Peyer's patch (tissue), 4 donors: ENCODE results near the gene YARS1. TPM values are rescaled to one million over a fixed set of nuclear protein-coding genes. Genes with fewer than 3 reads are reported as not detected.
A peak's percentile ranks its signal among the peaks of the same experiment; 100 is the strongest.

ENCODE experiments used
- DNase-seq, 3 donors: peaks; one replicate each; pipeline ENCODE4 v3.0.0-alpha.2; 2017 to 2019
- H3K27ac ChIP-seq, 4 donors: fragments of 200-600 bp; sonication (generic); one replicate each; pipeline ENCODE4 v1.5.1; 2016 to 2019
- H3K27me3 ChIP-seq, 2 donors: fragments of 200-600 bp; sonication (generic); one replicate each; pipeline ENCODE4 v1.5.1; 2019
- H3K36me3 ChIP-seq, 3 donors: fragments of 200-600 bp; sonication (generic); one replicate each; pipeline ENCODE4 v1.5.1; 2016 to 2019
- H3K4me1 ChIP-seq, 4 donors: fragments of 200-600 bp; sonication (generic); one replicate each; pipeline ENCODE4 v1.5.1; 2016 to 2019
- H3K4me3 ChIP-seq, 4 donors: fragments of 200-600 bp; sonication (generic); 1 replicate in 3 of 4; 2 replicates in 1 of 4; pipeline ENCODE4 v1.5.1; 2016 to 2019; ENCODE audit warnings: mild to moderate bottlenecking in 1 of 4
- H3K9me3 ChIP-seq, 4 donors: fragments of 200-600 bp; sonication (generic); one replicate each; pipeline ENCODE4 v1.5.1; 2016 to 2019; ENCODE audit warnings: mild to moderate bottlenecking in 1 of 4
- CTCF ChIP-seq, 6 experiments: fragments of 450-650 bp in 4 of 6; fragments of 200-600 bp in 2 of 6; sonication (generic) in 1 of 6; IDR thresholded peaks; one replicate each; pipeline ENCODE4 v1.5.1; 2017 to 2019; ENCODE audit warnings: antibody characterized with exemption in 6 of 6, mild to moderate bottlenecking in 3 of 6, moderate library complexity in 1 of 6
- POLR2A ChIP-seq, 2 donors: fragments of 450-650 bp; IDR thresholded peaks; one replicate each; pipeline ENCODE4 v1.5.1; 2017; ENCODE audit warnings: antibody characterized with exemption in 2 of 2, mild to moderate bottlenecking in 2 of 2, moderate library complexity in 2 of 2
- total RNA-seq, 4 donors: library from RNA; depleted of rRNA; stranded (reverse); fragments of >200 nt; gene quantifications; one replicate each; pipeline ENCODE4 v1.1.0, GENCODE V29; 2016

The YARS1 gene
- total RNA-seq, 4 donors from 2014 or later: 29.6 to 93.3 (median 50.4) TPM

GRCh38 chr1:32753532-32754316 lies 63.4 kb downstream of the YARS1 start:
- peaks cover 0 to 48% (median 13%) of the 10 kb centered on the region in 4 donors for H3K4me1 ChIP-seq
- H3K27ac ChIP-seq: peak overlapping the region; percentile 35 to 82 (median 45)

GRCh38 chr1:32749771-32750170 lies 67.4 kb downstream of the YARS1 start:
- Histone ChIP-seq H3K36me3 (peaks cover 0 to 7% (median 0%) of the 10 kb centered on the region in 3 donors), H3K9me3 (no peaks in the 10 kb centered on the region), H3K27me3 (no peaks in the 10 kb centered on the region), H3K27ac (no peak overlapping the region), H3K4me3 (no peak overlapping the region), H3K4me1 (peaks cover 0 to 36% (median 13%) of the 10 kb centered on the region in 4 donors)
- TF ChIP-seq CTCF (IDR thresholded peaks at IDR 0.05) (no peak), POLR2A (IDR thresholded peaks at IDR 0.05) (no peak)
- DNase-seq: no peak

More at GRCh38 chr1:32753532-32754316, 63.4 kb downstream of the YARS1 start:
- TF ChIP-seq POLR2A (IDR thresholded peaks at IDR 0.05) (no peak), CTCF (IDR thresholded peaks at IDR 0.05) (peak in 1 of 6 experiments; percentile 6)
- Histone ChIP-seq H3K4me3 (peak overlapping the region; percentile 46 to 82 (median 68)), H3K9me3 (no peaks in the 10 kb centered on the region), H3K27me3 (no peaks in the 10 kb centered on the region), H3K36me3 (no peaks in the 10 kb centered on the region)
- peak; percentile 72 to 84 (median 83) for DNase-seq

GRCh38 chr1:32749332-32749731 lies 67.8 kb downstream of the YARS1 start:
- Histone ChIP-seq H3K4me1 (peaks cover 0 to 36% (median 10%) of the 10 kb centered on the region in 4 donors), H3K36me3 (peaks cover 0 to 7% (median 0%) of the 10 kb centered on the region in 3 donors)

GRCh38 chr1:32748926-32749325 lies 68.2 kb downstream of the YARS1 start:
- Histone ChIP-seq H3K27ac (no peak overlapping the region), H3K36me3 (peaks cover 0 to 7% (median 0%) of the 10 kb centered on the region in 3 donors), H3K4me1 (peaks cover 0 to 32% (median 6%) of the 10 kb centered on the region in 4 donors), H3K9me3 (no peaks in the 10 kb centered on the region), H3K4me3 (no peak overlapping the region), H3K27me3 (no peaks in the 10 kb centered on the region)
- TF ChIP-seq CTCF (IDR thresholded peaks at IDR 0.05) (no peak), POLR2A (IDR thresholded peaks at IDR 0.05) (no peak)
- no peak for DNase-seq

More at GRCh38 chr1:32749332-32749731, 67.8 kb downstream of the YARS1 start:
- TF ChIP-seq CTCF (IDR thresholded peaks at IDR 0.05): no peak
- TF ChIP-seq POLR2A (IDR thresholded peaks at IDR 0.05): no peak
- DNase-seq: no peak
- H3K4me3 ChIP-seq: no peak overlapping the region
- H3K27ac ChIP-seq: no peak overlapping the region
- H3K9me3 ChIP-seq: no peaks in the 10 kb centered on the region
- H3K27me3 ChIP-seq: no peaks in the 10 kb centered on the region

GRCh38 chr1:32748348-32748747 lies 68.8 kb downstream of the YARS1 start:
- no peaks in the 10 kb centered on the region for H3K9me3 ChIP-seq
- no peak for TF ChIP-seq POLR2A (IDR thresholded peaks at IDR 0.05)
- no peak for TF ChIP-seq CTCF (IDR thresholded peaks at IDR 0.05)
- peaks cover 0 to 7% (median 0%) of the 10 kb centered on the region in 3 donors for H3K36me3 ChIP-seq
- no peak for DNase-seq
- no peak overlapping the region for H3K27ac ChIP-seq
- peaks cover 0 to 26% (median 3%) of the 10 kb centered on the region in 4 donors for H3K4me1 ChIP-seq
- no peaks in the 10 kb centered on the region for H3K27me3 ChIP-seq
- no peak overlapping the region for H3K4me3 ChIP-seq
